ENCODE results near the gene INTS13.

Gene INTS13

GRCh38 chr12:26891704-26892103 lies 46.1 kb downstream of the INTS13 start:
- Histone ChIP-seq H3K9me3 (no peaks in the 10 kb centered on the region), H3K36me3 (no peaks in the 10 kb centered on the region), H3K4me3 (ENCODE audit: low read depth in 1 of 2, low read length in 1 of 2) (no peak overlapping the region), H3K27ac (no peak overlapping the region), H3K4me1 (ENCODE audit: control insufficient read depth in 1 of 2, insufficient read depth in 1 of 2, low read depth in 1 of 2, low read length in 1 of 2) (no peaks in the 10 kb centered on the region), H3K27me3 (no peaks in the 10 kb centered on the region)
- TF ChIP-seq CTCF (IDR thresholded peaks at IDR 0.05): no peak

GRCh38 chr12:26890784-26891183 lies 47.0 kb downstream of the INTS13 start:
- H3K27ac ChIP-seq: no peak overlapping the region
- H3K9me3 ChIP-seq: no peaks in the 10 kb centered on the region
- no peaks in the 10 kb centered on the region for H3K4me1 ChIP-seq (ENCODE audit: control insufficient read depth in 1 of 2, insufficient read depth in 1 of 2, low read depth in 1 of 2, low read length in 1 of 2)
- no peak overlapping the region for H3K4me3 ChIP-seq (ENCODE audit: low read depth in 1 of 2, low read length in 1 of 2)
- no peak for TF ChIP-seq CTCF (IDR thresholded peaks at IDR 0.05)
- no peaks in the 10 kb centered on the region for H3K36me3 ChIP-seq
- H3K27me3 ChIP-seq: no peaks in the 10 kb centered on the region

- Histone ChIP-seq H3K27me3 (no peaks in the 10 kb centered on the region), H3K4me1 (ENCODE audit: control insufficient read depth in 1 of 2, insufficient read depth in 1 of 2, low read depth in 1 of 2, low read length in 1 of 2) (peaks cover 4 to 7% of the 10 kb centered on the region in 2 experiments), H3K9me3 (no peaks in the 10 kb centered on the region), H3K36me3 (no peaks in the 10 kb centered on the region), H3K27ac (no peak overlapping the region), H3K4me3 (ENCODE audit: low read depth in 1 of 2, low read length in 1 of 2) (peak overlapping the region in 1 of 2 experiments; percentile 10)
- TF ChIP-seq CTCF (IDR thresholded peaks at IDR 0.05): peak; percentile 92
These were observed 52.8 kb downstream of the INTS13 start for GRCh38 chr12:26884765-26885576.

- no peak for TF ChIP-seq CTCF (IDR thresholded peaks at IDR 0.05)
- Histone ChIP-seq H3K36me3 (no peaks in the 10 kb centered on the region), H3K4me1 (ENCODE audit: control insufficient read depth in 1 of 2, insufficient read depth in 1 of 2, low read depth in 1 of 2, low read length in 1 of 2) (peaks cover 4 to 8% of the 10 kb centered on the region in 2 experiments), H3K9me3 (no peaks in the 10 kb centered on the region), H3K4me3 (ENCODE audit: low read depth in 1 of 2, low read length in 1 of 2) (no peak overlapping the region), H3K27ac (no peak overlapping the region), H3K27me3 (no peaks in the 10 kb centered on the region)
These were observed 57.2 kb downstream of the INTS13 start for GRCh38 chr12:26880625-26881024.

- H3K4me3 ChIP-seq (ENCODE audit: low read depth in 1 of 2, low read length in 1 of 2): no peak overlapping the region
- no peaks in the 10 kb centered on the region for H3K27me3 ChIP-seq
- H3K9me3 ChIP-seq: no peaks in the 10 kb centered on the region
- no peak for TF ChIP-seq CTCF (IDR thresholded peaks at IDR 0.05)
- H3K27ac ChIP-seq: no peak overlapping the region
- H3K4me1 ChIP-seq (ENCODE audit: control insufficient read depth in 1 of 2, insufficient read depth in 1 of 2, low read depth in 1 of 2, low read length in 1 of 2): peaks cover 14 to 20% of the 10 kb centered on the region in 2 experiments
- no peaks in the 10 kb centered on the region for H3K36me3 ChIP-seq
These were observed 59.1 kb downstream of the INTS13 start for GRCh38 chr12:26878661-26879119.

All from neutrophil (primary cell).